Sigmoid colon (tissue), 4 donors: ENCODE measurements around the gene ACTL8.

Experiments used
- EP300 ChIP-seq, 4 donors: sonication (generic); formaldehyde crosslinking; IDR thresholded peaks; one replicate each; pipeline ENCODE4 v1.6.1; 2017; ENCODE audit warnings: antibody characterized with exemption in 4 of 4
- POLR2A ChIP-seq, 2 donors: fragments of 450-650 bp; IDR thresholded peaks; one replicate each; pipeline ENCODE4 v1.6.1; 2016; ENCODE audit warnings: antibody characterized with exemption in 2 of 2, mild to moderate bottlenecking in 2 of 2, moderate library complexity in 2 of 2
- POLR2AphosphoS5 ChIP-seq, 4 donors: sonication (generic); formaldehyde crosslinking; IDR thresholded peaks; one replicate each; pipeline ENCODE4 v1.6.1; 2017; ENCODE audit warnings: antibody characterized with exemption in 4 of 4
- TF ChIP-seq, protein P1 (sequence below), 4 experiments: fragments of 450-650 bp in 3 of 4; fragments of 200-600 bp in 1 of 4; IDR thresholded peaks; one replicate each; pipeline ENCODE4 v1.5.1; 2016 to 2019; ENCODE audit warnings: antibody characterized with exemption in 4 of 4, mild to moderate bottlenecking in 3 of 4, moderate library complexity in 2 of 4

DNA sequence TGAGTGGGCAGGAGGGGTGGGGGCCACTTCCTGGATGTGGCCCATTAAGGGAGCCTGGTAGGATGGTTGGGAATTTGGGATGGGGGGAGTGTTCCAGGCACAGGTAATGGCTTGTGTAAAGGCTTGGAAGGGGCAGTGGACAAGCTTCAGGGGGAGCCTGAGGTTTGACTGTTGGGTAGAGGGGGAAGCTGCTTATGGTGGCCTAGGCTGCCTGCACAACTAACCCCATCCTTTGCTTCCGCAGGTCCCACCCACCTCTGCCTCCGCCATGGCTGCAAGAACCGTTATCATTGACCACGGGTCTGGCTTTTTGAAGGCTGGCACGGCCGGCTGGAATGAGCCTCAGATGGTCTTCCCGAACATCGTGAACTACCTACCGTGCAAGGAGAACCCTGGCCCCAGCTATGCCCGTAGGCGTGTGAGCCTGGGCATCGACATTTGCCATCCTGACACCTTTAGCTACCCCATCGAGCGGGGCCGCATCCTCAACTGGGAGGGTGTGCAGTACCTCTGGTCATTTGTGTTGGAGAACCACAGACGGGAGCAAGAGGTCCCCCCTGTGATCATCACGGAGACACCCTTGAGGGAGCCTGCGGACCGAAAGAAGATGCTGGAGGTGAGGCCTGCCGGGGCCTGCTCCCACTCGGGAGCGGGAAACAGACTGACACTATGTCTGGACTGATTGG, 67.8 kb downstream of the ACTL8 start:
- TF ChIP-seq, protein P1, sequence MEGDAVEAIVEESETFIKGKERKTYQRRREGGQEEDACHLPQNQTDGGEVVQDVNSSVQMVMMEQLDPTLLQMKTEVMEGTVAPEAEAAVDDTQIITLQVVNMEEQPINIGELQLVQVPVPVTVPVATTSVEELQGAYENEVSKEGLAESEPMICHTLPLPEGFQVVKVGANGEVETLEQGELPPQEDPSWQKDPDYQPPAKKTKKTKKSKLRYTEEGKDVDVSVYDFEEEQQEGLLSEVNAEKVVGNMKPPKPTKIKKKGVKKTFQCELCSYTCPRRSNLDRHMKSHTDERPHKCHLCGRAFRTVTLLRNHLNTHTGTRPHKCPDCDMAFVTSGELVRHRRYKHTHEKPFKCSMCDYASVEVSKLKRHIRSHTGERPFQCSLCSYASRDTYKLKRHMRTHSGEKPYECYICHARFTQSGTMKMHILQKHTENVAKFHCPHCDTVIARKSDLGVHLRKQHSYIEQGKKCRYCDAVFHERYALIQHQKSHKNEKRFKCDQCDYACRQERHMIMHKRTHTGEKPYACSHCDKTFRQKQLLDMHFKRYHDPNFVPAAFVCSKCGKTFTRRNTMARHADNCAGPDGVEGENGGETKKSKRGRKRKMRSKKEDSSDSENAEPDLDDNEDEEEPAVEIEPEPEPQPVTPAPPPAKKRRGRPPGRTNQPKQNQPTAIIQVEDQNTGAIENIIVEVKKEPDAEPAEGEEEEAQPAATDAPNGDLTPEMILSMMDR (IDR thresholded peaks at IDR 0.05), result no peak
- TF ChIP-seq EP300 (IDR thresholded peaks at IDR 0.05) (no peak), POLR2AphosphoS5 (IDR thresholded peaks at IDR 0.05) (no peak), POLR2A (IDR thresholded peaks at IDR 0.05) (no peak)
